Adipose tissue (tissue), 3 donors: ENCODE results near the gene KLHL12. TPM values are rescaled to one million over a fixed set of nuclear protein-coding genes. Genes with fewer than 3 reads are reported as not detected.
"Not testable (repeated sequence)": the region's sequence is repeated elsewhere in the genome, so short reads cannot be mapped to it uniquely, and the experiment has no call there.

ENCODE experiments used
- H3K27ac ChIP-seq: one replicate; pipeline ENCODE4 v1.5.1; 2013; ENCODE audit warnings: low read depth, low read length
- WGBS, 3 donors: extraction: QIAGEN DNeasy Blood & Tissue Kit; methylation state at CpG; one replicate each; pipeline ENCODE4 v1.1.7; 2013; 5-methylcytosine and 5-hydroxymethylcytosine counted together
- polyA plus RNA-seq, 3 donors: library from polyadenylated mRNA; stranded (reverse); fragments of 200-250 nt; gene quantifications; one replicate each; pipeline ENCODE4 v1.2.3, GENCODE V29; 2013
- donor health status: healthy with polysubstance abuse.
- donor health status: Bipolar disorder and iron deficiency.
- donor health status: healthy.

Gene KLHL12
- polyA plus RNA-seq, 3 donors, result 9.5 to 19.3 (median 10.5) TPM

- 67 to 95% (median 73%) methylated on average over 4 of the region's 4 CpGs for WGBS, 3 donors
- no peak overlapping the region for H3K27ac ChIP-seq
Measured at GRCh38 chr1:202905331-202905730, 21.7 kb downstream of the KLHL12 start.

- H3K27ac ChIP-seq, result not testable (repeated sequence)
Measured at GRCh38 chr1:202903808-202904207, 23.2 kb downstream of the KLHL12 start.

GRCh38 chr1:202901555-202901954 is 25.5 kb downstream of the KLHL12 start:
- WGBS, 3 donors, result 96 to 97% (median 97%) methylated on average over 4 of the region's 4 CpGs
- no peak overlapping the region for H3K27ac ChIP-seq

More at GRCh38 chr1:202903808-202904207, 23.2 kb downstream of the KLHL12 start:
- WGBS, 3 donors, result 93 to 96% (median 96%) methylated on average over 5 of the region's 5 CpGs

- WGBS, 3 donors, result 97% methylated on average over 7 of the region's 7 CpGs
- no peak overlapping the region for H3K27ac ChIP-seq
Measured at GRCh38 chr1:202892501-202892900, 34.5 kb downstream of the KLHL12 start.

GRCh38 chr1:202890392-202890791 is 36.6 kb downstream of the KLHL12 start:
- H3K27ac ChIP-seq, result no peak overlapping the region
- WGBS, 3 donors, result 78 to 80% (median 79%) methylated on average over 4 of the region's 4 CpGs

- H3K27ac ChIP-seq, result no peak within 1 kb of the TSS
- WGBS, 3 donors, result 0 to 1% (median 0%) methylated on average over 79 to 84 of the region's 84 CpGs
Measured at GRCh38 chr1:202888531-202889360, 38.3 kb downstream of the KLHL12 start, which contains the start of gene RABIF. Gene RABIF, minus strand, starts transcription at chr1:202889149. Its CDS starts 51 bp downstream, at chr1:202889098.

- WGBS, 3 donors, result 1 to 5% (median 5%) methylated on average over 10 of the region's 10 CpGs
- H3K27ac ChIP-seq, result no peak overlapping the region
Measured at GRCh38 chr1:202888221-202888530, 38.9 kb downstream of the KLHL12 start.

- WGBS, 3 donors, result 70 to 98% (median 93%) methylated on average over 10 of the region's 10 CpGs
- H3K27ac ChIP-seq, result no peak overlapping the region
Measured at GRCh38 chr1:202880961-202881460, 46.0 kb downstream of the KLHL12 start.

- H3K27ac ChIP-seq, result no peak overlapping the region
Measured at GRCh38 chr1:202880062-202880461, 47.0 kb downstream of the KLHL12 start.

GRCh38 chr1:202879128-202879527 is 47.9 kb downstream of the KLHL12 start:
- no peak overlapping the region for H3K27ac ChIP-seq
- 95 to 97% (median 96%) methylated on average over 1 of the region's 1 CpG for WGBS, 3 donors

GRCh38 chr1:202873026-202873425 is 54.0 kb downstream of the KLHL12 start:
- H3K27ac ChIP-seq, result no peak overlapping the region
- WGBS, 3 donors, result 84 to 96% (median 88%) methylated on average over 4 of the region's 4 CpGs

- whole genome bisulfite sequencing, 3 donors, result 64 to 86% (median 77%) methylated on average over 4 of the region's 4 CpGs
- H3K27ac ChIP-seq, result no peak overlapping the region
Measured at GRCh38 chr1:202871367-202871766, 55.7 kb downstream of the KLHL12 start.

- 62 to 75% (median 74%) methylated on average over 5 of the region's 5 CpGs for WGBS, 3 donors
- no peak overlapping the region for H3K27ac ChIP-seq
Measured at GRCh38 chr1:202862679-202863560, 64.1 kb downstream of the KLHL12 start.

- WGBS, 3 donors, result 0 to 1% (median 1%) methylated on average over 44 of the region's 44 CpGs
- no peak overlapping the region for H3K27ac ChIP-seq
Measured at GRCh38 chr1:202861420-202862132, 65.5 kb downstream of the KLHL12 start.

- WGBS, 3 donors, result 2 to 4% (median 3%) methylated on average over 49 to 50 of the region's 50 CpGs
Measured at GRCh38 chr1:202860744-202861419, 66.2 kb downstream of the KLHL12 start.

GRCh38 chr1:202858789-202859414 is 68.1 kb downstream of the KLHL12 start:
- H3K27ac ChIP-seq, result no peak overlapping the region
- 77 to 81% (median 80%) methylated on average over 10 of the region's 10 CpGs for WGBS, 3 donors

More at GRCh38 chr1:202860744-202861419, 66.2 kb downstream of the KLHL12 start:
- no peak overlapping the region for H3K27ac ChIP-seq

GRCh38 chr1:202858331-202858730 is 68.7 kb downstream of the KLHL12 start:
- WGBS, 3 donors, result 13 to 78% (median 15%) methylated on average over 6 of the region's 6 CpGs
- H3K27ac ChIP-seq, result no peak overlapping the region
